Nephron (organoid): Measurements from ENCODE around the gene FAM83F.

Experiments used
- H3K27ac Mint-ChIP-seq, 3 experiments: 2 replicates each; pipeline ENCODE4 v1.8.0; 2020; ENCODE audit warnings: mixed read lengths in 3 of 3, mild to moderate bottlenecking in 2 of 3, moderate library complexity in 1 of 3
- H3K27me3 Mint-ChIP-seq: 2 replicates; pipeline ENCODE4 v1.8.0; 2021; ENCODE audit warnings: low read depth, mild to moderate bottlenecking, moderate library complexity, mixed read lengths
- H3K36me3 Mint-ChIP-seq: 2 replicates; pipeline ENCODE4 v1.8.0; 2020; ENCODE audit warnings: low read depth, mixed read lengths
- H3K4me1 Mint-ChIP-seq: 2 replicates; pipeline ENCODE4 v1.8.0; 2020; ENCODE audit warnings: mixed read lengths
- H3K4me3 Mint-ChIP-seq, 3 experiments: 2 replicates each; pipeline ENCODE4 v1.8.0; 2020; ENCODE audit warnings: mild to moderate bottlenecking in 3 of 3, mixed read lengths in 3 of 3, moderate library complexity in 2 of 3
- H3K9me3 Mint-ChIP-seq: 2 replicates; pipeline ENCODE4 v1.8.0; 2020; ENCODE audit warnings: mixed read lengths
- TF ChIP-seq, protein P1 (sequence below), 3 experiments: fragments of 200-600 bp; sonication (generic); IDR thresholded peaks; one replicate each; pipeline ENCODE4 v1.5.0; 2021; ENCODE audit warnings: antibody characterized with exemption in 3 of 3; ENCODE audit not compliant: unreplicated experiment in 3 of 3

FAM83F gene

DNA sequence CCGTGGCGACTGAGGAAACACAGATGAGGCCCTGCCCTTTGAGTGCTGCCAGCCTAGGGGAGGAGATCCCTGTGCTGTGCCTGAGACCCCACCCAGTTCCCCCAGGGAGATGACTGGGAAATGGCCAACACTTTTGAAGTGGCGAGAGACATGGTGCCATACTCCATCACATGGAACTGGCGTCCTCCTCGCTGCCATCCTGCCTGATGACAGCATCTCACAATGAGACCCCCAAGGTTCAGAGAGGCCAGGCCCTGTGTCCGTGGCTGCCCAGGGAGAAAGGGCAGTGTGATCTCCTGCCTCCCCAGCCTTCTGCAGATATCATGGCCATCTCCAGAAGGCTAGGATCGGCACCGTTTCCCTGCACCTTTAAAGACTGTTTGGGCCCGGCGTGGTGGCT, 31.1 kb downstream of the FAM83F start:
- Mint-ChIP-seq H3K27ac (no peak overlapping the region), H3K4me3 (no peak overlapping the region), H3K4me1 (peaks cover 9% of the 10 kb centered on the region)

DNA sequence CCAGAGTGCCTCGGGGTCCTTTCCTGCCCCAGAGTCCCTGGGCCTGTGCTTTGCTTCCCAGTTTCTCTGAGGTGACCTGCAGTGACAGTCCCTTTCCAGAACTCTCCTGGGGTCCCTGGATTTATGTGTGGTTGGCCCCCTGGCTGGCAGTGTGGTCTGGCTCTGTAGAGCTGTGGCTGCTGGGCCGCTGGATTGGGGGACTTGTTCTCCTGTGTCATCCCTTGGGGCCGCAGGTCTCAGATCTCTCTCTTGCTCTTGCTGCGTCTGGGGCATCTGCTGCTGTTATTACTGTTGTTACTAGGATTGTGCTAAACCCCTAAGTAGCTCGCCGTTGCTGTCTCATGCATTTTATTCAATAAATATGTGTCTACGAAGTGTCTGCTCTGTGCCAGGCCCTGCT, 31.9 kb downstream of the FAM83F start:
- H3K27ac Mint-ChIP-seq, result no peak overlapping the region
- TF ChIP-seq, protein P1, sequence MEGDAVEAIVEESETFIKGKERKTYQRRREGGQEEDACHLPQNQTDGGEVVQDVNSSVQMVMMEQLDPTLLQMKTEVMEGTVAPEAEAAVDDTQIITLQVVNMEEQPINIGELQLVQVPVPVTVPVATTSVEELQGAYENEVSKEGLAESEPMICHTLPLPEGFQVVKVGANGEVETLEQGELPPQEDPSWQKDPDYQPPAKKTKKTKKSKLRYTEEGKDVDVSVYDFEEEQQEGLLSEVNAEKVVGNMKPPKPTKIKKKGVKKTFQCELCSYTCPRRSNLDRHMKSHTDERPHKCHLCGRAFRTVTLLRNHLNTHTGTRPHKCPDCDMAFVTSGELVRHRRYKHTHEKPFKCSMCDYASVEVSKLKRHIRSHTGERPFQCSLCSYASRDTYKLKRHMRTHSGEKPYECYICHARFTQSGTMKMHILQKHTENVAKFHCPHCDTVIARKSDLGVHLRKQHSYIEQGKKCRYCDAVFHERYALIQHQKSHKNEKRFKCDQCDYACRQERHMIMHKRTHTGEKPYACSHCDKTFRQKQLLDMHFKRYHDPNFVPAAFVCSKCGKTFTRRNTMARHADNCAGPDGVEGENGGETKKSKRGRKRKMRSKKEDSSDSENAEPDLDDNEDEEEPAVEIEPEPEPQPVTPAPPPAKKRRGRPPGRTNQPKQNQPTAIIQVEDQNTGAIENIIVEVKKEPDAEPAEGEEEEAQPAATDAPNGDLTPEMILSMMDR (IDR thresholded peaks at IDR 0.05; ENCODE audit: unreplicated experiment in 3 of 3), result no peak
- peaks cover 23% of the 10 kb centered on the region for H3K27me3 Mint-ChIP-seq
- H3K4me1 Mint-ChIP-seq, result peaks cover 9% of the 10 kb centered on the region
- H3K4me3 Mint-ChIP-seq, result no peak overlapping the region
- H3K36me3 Mint-ChIP-seq, result no peaks in the 10 kb centered on the region
- H3K9me3 Mint-ChIP-seq, result no peaks in the 10 kb centered on the region

More for the DNA sequence above, 31.1 kb downstream of the FAM83F start:
- no peaks in the 10 kb centered on the region for H3K9me3 Mint-ChIP-seq
- TF ChIP-seq, protein P1 (IDR thresholded peaks at IDR 0.05; ENCODE audit: unreplicated experiment in 3 of 3), result no peak
- H3K36me3 Mint-ChIP-seq, result no peaks in the 10 kb centered on the region
- peaks cover 23% of the 10 kb centered on the region for H3K27me3 Mint-ChIP-seq

DNA sequence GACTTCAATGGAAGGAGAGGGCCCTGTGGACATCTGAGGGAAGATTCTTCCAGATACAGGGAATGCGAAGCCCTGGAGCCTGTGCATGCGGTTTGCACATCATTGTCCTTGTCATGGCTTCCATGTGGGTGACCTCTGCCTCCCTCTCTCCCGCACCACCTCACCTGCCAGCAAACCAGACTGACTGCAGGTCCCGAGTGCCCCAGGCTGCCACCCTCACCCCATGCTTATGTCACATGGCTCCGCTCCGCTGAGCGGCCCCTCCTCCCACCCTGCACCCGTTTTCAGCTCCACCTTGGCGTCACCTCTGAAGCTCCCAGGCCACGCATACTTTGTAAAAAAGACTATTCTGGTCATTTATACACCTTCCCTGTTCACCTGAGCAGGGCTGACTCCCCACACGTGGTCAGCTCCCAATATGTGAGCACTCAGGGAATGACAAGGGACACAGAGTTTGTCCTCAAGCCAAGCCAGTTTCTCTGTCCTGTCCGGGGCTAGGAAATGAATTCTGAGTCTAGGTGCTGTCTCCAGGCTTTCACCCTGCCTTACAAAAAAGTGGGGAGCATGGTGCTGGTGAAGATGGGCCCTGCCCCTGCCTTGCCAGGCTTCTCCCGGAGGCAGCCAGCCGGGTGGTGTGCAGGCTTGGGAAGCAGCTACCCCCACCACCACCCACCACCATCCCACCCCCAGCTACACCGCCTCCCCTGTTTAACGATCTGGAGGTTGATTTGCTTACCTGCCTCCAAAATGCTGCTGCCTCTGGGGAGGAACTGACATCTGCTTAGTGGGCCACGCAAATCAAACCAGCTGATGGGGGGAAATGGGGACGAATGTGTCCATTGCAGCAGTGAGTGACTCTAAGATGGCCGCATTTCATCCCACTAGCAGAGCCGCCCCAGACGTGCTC, 32.7 kb downstream of the FAM83F start:
- Mint-ChIP-seq H3K4me1 (peaks cover 9% of the 10 kb centered on the region), H3K27me3 (peaks cover 22% of the 10 kb centered on the region), H3K4me3 (no peak overlapping the region), H3K9me3 (no peaks in the 10 kb centered on the region), H3K36me3 (no peaks in the 10 kb centered on the region), H3K27ac (no peak overlapping the region)
- TF ChIP-seq, protein P1 (IDR thresholded peaks at IDR 0.05; ENCODE audit: unreplicated experiment in 3 of 3), result no peak

DNA sequence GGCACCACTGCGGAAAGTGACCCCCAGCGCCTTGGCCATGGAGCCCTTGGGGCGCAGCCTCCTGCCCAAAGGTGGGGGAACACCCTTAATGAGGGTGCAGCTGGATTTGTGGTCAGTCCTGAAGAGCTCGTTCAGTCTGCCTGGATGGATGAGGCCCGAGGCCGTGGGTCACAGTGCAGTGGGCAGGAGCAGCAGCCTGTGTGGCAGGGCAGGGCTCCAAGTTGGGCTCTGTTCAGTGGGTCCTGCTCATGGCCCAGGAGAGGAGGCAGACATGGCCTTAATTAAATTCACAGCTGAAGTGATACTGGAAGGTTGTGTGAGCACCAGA, 33.3 kb downstream of the FAM83F start:
- Mint-ChIP-seq H3K27me3 (peaks cover 17% of the 10 kb centered on the region), H3K27ac (peak overlapping the region in 1 of 3 experiments; percentile 66), H3K36me3 (no peaks in the 10 kb centered on the region), H3K4me1 (peaks cover 9% of the 10 kb centered on the region), H3K4me3 (no peak overlapping the region), H3K9me3 (no peaks in the 10 kb centered on the region)
- TF ChIP-seq, protein P1 (IDR thresholded peaks at IDR 0.05; ENCODE audit: unreplicated experiment in 3 of 3), result no peak

DNA sequence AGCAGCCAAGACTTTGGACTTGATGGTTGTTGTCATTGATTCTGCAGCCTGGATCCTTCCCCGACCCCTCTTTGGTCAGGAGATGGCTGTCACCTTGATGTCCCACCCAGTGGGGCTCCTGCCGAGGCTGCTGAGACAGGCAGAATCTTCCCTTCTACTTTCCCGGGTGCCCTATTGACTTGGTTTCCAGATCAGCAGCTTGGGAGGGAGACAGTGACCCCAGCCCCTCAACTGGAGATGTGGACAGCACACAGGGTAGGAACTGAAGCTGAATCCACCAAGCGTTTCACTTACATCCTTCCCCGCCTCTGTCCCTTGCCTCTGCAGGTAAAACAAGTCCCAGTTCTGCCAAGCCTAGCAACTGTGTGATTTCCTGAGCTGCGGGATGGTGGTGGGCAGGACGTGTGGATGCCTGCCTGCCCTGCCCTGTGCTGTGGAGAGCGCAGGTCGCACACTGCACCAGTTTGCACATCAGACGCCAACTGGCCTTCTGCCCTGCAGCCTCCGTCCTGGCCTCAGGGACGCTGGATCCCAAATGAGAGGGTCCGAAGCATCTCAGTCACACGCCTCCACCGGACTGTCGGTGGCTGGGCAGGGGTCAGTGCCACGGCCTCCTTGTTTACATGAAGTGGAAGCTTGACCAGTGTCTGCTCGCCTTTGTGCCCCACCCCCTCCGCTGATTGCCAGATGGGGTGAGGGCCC, 34.6 kb downstream of the FAM83F start:
- Mint-ChIP-seq H3K27me3 (peaks cover 9% of the 10 kb centered on the region), H3K9me3 (no peaks in the 10 kb centered on the region), H3K36me3 (no peaks in the 10 kb centered on the region), H3K27ac (peak overlapping the region in 2 of 3 experiments; percentile 28 to 66), H3K4me3 (no peak overlapping the region), H3K4me1 (peaks cover 9% of the 10 kb centered on the region)
- TF ChIP-seq, protein P1 (IDR thresholded peaks at IDR 0.05; ENCODE audit: unreplicated experiment in 3 of 3), result no peak
